Peyer's patch (tissue), 4 donors: ENCODE results near the gene ULK3. TPM values are rescaled to one million over a fixed set of nuclear protein-coding genes. Genes with fewer than 3 reads are reported as not detected.

Source experiments
- DNase-seq, 3 donors: peaks; one replicate each; pipeline ENCODE4 v3.0.0-alpha.2; 2017 to 2019
- H3K27ac ChIP-seq, 4 donors: fragments of 200-600 bp; sonication (generic); one replicate each; pipeline ENCODE4 v1.5.1; 2016 to 2019
- H3K27me3 ChIP-seq, 2 donors: fragments of 200-600 bp; sonication (generic); one replicate each; pipeline ENCODE4 v1.5.1; 2019
- H3K36me3 ChIP-seq, 3 donors: fragments of 200-600 bp; sonication (generic); one replicate each; pipeline ENCODE4 v1.5.1; 2016 to 2019
- H3K4me1 ChIP-seq, 4 donors: fragments of 200-600 bp; sonication (generic); one replicate each; pipeline ENCODE4 v1.5.1; 2016 to 2019
- H3K4me3 ChIP-seq, 4 donors: fragments of 200-600 bp; sonication (generic); 1 replicate in 3 of 4; 2 replicates in 1 of 4; pipeline ENCODE4 v1.5.1; 2016 to 2019; ENCODE audit warnings: mild to moderate bottlenecking in 1 of 4
- H3K9me3 ChIP-seq, 4 donors: fragments of 200-600 bp; sonication (generic); one replicate each; pipeline ENCODE4 v1.5.1; 2016 to 2019; ENCODE audit warnings: mild to moderate bottlenecking in 1 of 4
- POLR2A ChIP-seq, 2 donors: fragments of 450-650 bp; IDR thresholded peaks; one replicate each; pipeline ENCODE4 v1.5.1; 2017; ENCODE audit warnings: antibody characterized with exemption in 2 of 2, mild to moderate bottlenecking in 2 of 2, moderate library complexity in 2 of 2
- total RNA-seq, 4 donors: library from RNA; depleted of rRNA; stranded (reverse); fragments of >200 nt; gene quantifications; one replicate each; pipeline ENCODE4 v1.1.0, GENCODE V29; 2016
- TF ChIP-seq, protein P1 (sequence below), 6 experiments: fragments of 450-650 bp in 4 of 6; fragments of 200-600 bp in 2 of 6; sonication (generic) in 1 of 6; IDR thresholded peaks; one replicate each; pipeline ENCODE4 v1.5.1; 2017 to 2019; ENCODE audit warnings: antibody characterized with exemption in 6 of 6, mild to moderate bottlenecking in 3 of 6, moderate library complexity in 1 of 6

The ULK3 gene
- total RNA-seq, 4 donors from 2014 or later = 194 to 508 (median 288) TPM

GRCh38 chr15:74837482-74838136 is 5.3 kb downstream of the ULK3 start:
- peaks cover 0 to 24% (median 4%) of the 10 kb centered on the region in 4 donors for H3K4me1 ChIP-seq
- H3K36me3 ChIP-seq = peaks cover 0 to 38% (median 0%) of the 10 kb centered on the region in 3 donors
- TF ChIP-seq POLR2A (IDR thresholded peaks at IDR 0.05) = no peak
- TF ChIP-seq, protein P1, sequence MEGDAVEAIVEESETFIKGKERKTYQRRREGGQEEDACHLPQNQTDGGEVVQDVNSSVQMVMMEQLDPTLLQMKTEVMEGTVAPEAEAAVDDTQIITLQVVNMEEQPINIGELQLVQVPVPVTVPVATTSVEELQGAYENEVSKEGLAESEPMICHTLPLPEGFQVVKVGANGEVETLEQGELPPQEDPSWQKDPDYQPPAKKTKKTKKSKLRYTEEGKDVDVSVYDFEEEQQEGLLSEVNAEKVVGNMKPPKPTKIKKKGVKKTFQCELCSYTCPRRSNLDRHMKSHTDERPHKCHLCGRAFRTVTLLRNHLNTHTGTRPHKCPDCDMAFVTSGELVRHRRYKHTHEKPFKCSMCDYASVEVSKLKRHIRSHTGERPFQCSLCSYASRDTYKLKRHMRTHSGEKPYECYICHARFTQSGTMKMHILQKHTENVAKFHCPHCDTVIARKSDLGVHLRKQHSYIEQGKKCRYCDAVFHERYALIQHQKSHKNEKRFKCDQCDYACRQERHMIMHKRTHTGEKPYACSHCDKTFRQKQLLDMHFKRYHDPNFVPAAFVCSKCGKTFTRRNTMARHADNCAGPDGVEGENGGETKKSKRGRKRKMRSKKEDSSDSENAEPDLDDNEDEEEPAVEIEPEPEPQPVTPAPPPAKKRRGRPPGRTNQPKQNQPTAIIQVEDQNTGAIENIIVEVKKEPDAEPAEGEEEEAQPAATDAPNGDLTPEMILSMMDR (IDR thresholded peaks at IDR 0.05) = no peak
- H3K27ac ChIP-seq = no peak overlapping the region
- no peak for DNase-seq
- no peaks in the 10 kb centered on the region for H3K27me3 ChIP-seq
- no peaks in the 10 kb centered on the region for H3K9me3 ChIP-seq
- H3K4me3 ChIP-seq = no peak overlapping the region

- TF ChIP-seq, protein P1 (IDR thresholded peaks at IDR 0.05) = no peak
- no peak for TF ChIP-seq POLR2A (IDR thresholded peaks at IDR 0.05)
- Histone ChIP-seq H3K4me1 (peaks cover 0 to 24% (median under 1%) of the 10 kb centered on the region in 4 donors), H3K36me3 (peaks cover 0 to 38% (median 0%) of the 10 kb centered on the region in 3 donors), H3K9me3 (no peaks in the 10 kb centered on the region), H3K27me3 (no peaks in the 10 kb centered on the region), H3K27ac (no peak overlapping the region), H3K4me3 (no peak overlapping the region)
- DNase-seq = no peak
Observed at GRCh38 chr15:74836846-74837245, 6.1 kb downstream of the ULK3 start.

GRCh38 chr15:74835312-74835823 is 7.6 kb downstream of the ULK3 start:
- peaks cover 0 to 29% (median 0%) of the 10 kb centered on the region in 4 donors for H3K4me1 ChIP-seq
- H3K27ac ChIP-seq = no peak overlapping the region
- DNase-seq = peak; percentile 54 to 85 (median 78)
- TF ChIP-seq, protein P1 (IDR thresholded peaks at IDR 0.05) = peak; percentile 53 to 85 (median 70)
- no peak for TF ChIP-seq POLR2A (IDR thresholded peaks at IDR 0.05)
- H3K4me3 ChIP-seq = no peak overlapping the region
- no peaks in the 10 kb centered on the region for H3K9me3 ChIP-seq
- no peaks in the 10 kb centered on the region for H3K27me3 ChIP-seq
- peaks cover 0 to 37% (median 0%) of the 10 kb centered on the region in 3 donors for H3K36me3 ChIP-seq

- DNase-seq = no peak
- H3K27ac ChIP-seq = no peak overlapping the region
- H3K27me3 ChIP-seq = no peaks in the 10 kb centered on the region
- H3K36me3 ChIP-seq = peaks cover 0 to 19% (median 0%) of the 10 kb centered on the region in 3 donors
- H3K4me3 ChIP-seq = no peak overlapping the region
- TF ChIP-seq POLR2A (IDR thresholded peaks at IDR 0.05) = no peak
- TF ChIP-seq, protein P1 (IDR thresholded peaks at IDR 0.05) = no peak
- H3K9me3 ChIP-seq = no peaks in the 10 kb centered on the region
- peaks cover 0 to 22% (median 0%) of the 10 kb centered on the region in 4 donors for H3K4me1 ChIP-seq
Observed at GRCh38 chr15:74833376-74834107, 9.4 kb downstream of the ULK3 start.

DNA sequence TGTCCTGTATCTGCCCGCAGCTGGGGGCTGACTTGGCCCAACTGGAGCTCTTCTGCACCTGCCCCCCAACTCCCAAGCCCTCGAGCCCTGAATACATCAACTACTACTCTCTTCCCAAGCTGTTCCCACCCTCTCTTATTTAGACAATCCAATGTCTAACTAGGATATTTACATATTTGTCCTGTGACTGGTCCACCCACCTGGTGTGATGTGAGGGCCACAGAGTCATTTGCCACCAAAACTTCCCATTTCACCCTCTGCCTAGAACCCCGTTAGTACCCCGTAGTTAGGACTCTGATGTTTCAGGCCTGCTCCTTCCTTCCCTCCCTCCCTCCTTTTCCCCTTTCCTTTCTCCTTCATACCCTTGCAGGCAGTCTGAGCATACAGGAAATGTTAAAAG is 10.1 kb downstream of the ULK3 start:
- no peak for DNase-seq
- Histone ChIP-seq H3K9me3 (no peaks in the 10 kb centered on the region), H3K27ac (peak overlapping the region in 1 of 4 donors; percentile 79), H3K36me3 (peaks cover 0 to 14% (median 0%) of the 10 kb centered on the region in 3 donors), H3K4me1 (peaks cover 0 to 22% (median 0%) of the 10 kb centered on the region in 4 donors), H3K27me3 (no peaks in the 10 kb centered on the region), H3K4me3 (no peak overlapping the region)
- TF ChIP-seq, protein P1 (IDR thresholded peaks at IDR 0.05) = no peak
- TF ChIP-seq POLR2A (IDR thresholded peaks at IDR 0.05) = no peak
